Measurements from ENCODE around the gene ARGLU1. TPM values are rescaled to one million over a fixed set of nuclear protein-coding genes. Genes with fewer than 3 reads are reported as not detected.

Gene ARGLU1
- total RNA-seq, 4 donors from 2014 or later: 48.4 to 161 (median 67.5) TPM

- WGBS: 52% methylated on average over 8 of the region's 8 CpGs
- TF ChIP-seq POLR2A (IDR thresholded peaks at IDR 0.05): no peak
Observed at GRCh38 chr13:106513025-106513983, 54.6 kb downstream of the ARGLU1 start.

GRCh38 chr13:106507560-106508274, 60.2 kb downstream of the ARGLU1 start:
- Histone ChIP-seq H3K9me3 (no peaks in the 10 kb centered on the region), H3K27me3 (no peaks in the 10 kb centered on the region), H3K4me3 (no peak overlapping the region), H3K4me1 (peaks cover 1% of the 10 kb centered on the region), H3K27ac (no peak overlapping the region), H3K36me3 (no peaks in the 10 kb centered on the region)
- no peak for DNase-seq (ENCODE audit: low spot score in 2 of 2)
- WGBS: 66% methylated on average over 11 of the region's 11 CpGs
- TF ChIP-seq POLR2AphosphoS5 (IDR thresholded peaks at IDR 0.05) (no peak), CTCF (IDR thresholded peaks at IDR 0.05) (no peak), POLR2A (IDR thresholded peaks at IDR 0.05) (no peak), EP300 (IDR thresholded peaks at IDR 0.05) (no peak)

More at GRCh38 chr13:106513025-106513983, 54.6 kb downstream of the ARGLU1 start:
- Histone ChIP-seq H3K36me3 (no peaks in the 10 kb centered on the region), H3K27me3 (no peaks in the 10 kb centered on the region), H3K27ac (no peak overlapping the region), H3K4me1 (peaks cover 12% of the 10 kb centered on the region), H3K9me3 (no peaks in the 10 kb centered on the region), H3K4me3 (no peak overlapping the region)
- no peak for DNase-seq (ENCODE audit: low spot score in 2 of 2)

GRCh38 chr13:106506286-106506685, 61.7 kb downstream of the ARGLU1 start:
- H3K4me1 ChIP-seq: no peaks in the 10 kb centered on the region
- H3K36me3 ChIP-seq: no peaks in the 10 kb centered on the region
- H3K27me3 ChIP-seq: no peaks in the 10 kb centered on the region
- H3K9me3 ChIP-seq: no peaks in the 10 kb centered on the region
- no peak overlapping the region for H3K27ac ChIP-seq
- no peak for DNase-seq (ENCODE audit: low spot score in 2 of 2)
- TF ChIP-seq POLR2AphosphoS5 (IDR thresholded peaks at IDR 0.05) (no peak), EP300 (IDR thresholded peaks at IDR 0.05) (no peak), POLR2A (IDR thresholded peaks at IDR 0.05) (no peak), CTCF (IDR thresholded peaks at IDR 0.05) (no peak)
- no peak overlapping the region for H3K4me3 ChIP-seq
- WGBS: 67% methylated on average over 2 of the region's 2 CpGs

- DNase-seq (ENCODE audit: low spot score in 2 of 2): no peak
- no peak overlapping the region for H3K4me3 ChIP-seq
- TF ChIP-seq CTCF (IDR thresholded peaks at IDR 0.05): no peak
- peaks cover under 1% of the 10 kb centered on the region for H3K4me1 ChIP-seq
- H3K27me3 ChIP-seq: no peaks in the 10 kb centered on the region
- 96% methylated on average over 4 of the region's 4 CpGs for WGBS
- H3K36me3 ChIP-seq: no peaks in the 10 kb centered on the region
- no peaks in the 10 kb centered on the region for H3K9me3 ChIP-seq
- H3K27ac ChIP-seq: no peak overlapping the region
Observed at GRCh38 chr13:106505732-106506131, 62.2 kb downstream of the ARGLU1 start.

- Histone ChIP-seq H3K36me3 (no peaks in the 10 kb centered on the region), H3K9me3 (no peaks in the 10 kb centered on the region), H3K4me3 (no peak overlapping the region), H3K27me3 (no peaks in the 10 kb centered on the region), H3K27ac (no peak overlapping the region), H3K4me1 (peaks cover 3% of the 10 kb centered on the region)
- TF ChIP-seq CTCF (IDR thresholded peaks at IDR 0.05) (no peak), POLR2A (IDR thresholded peaks at IDR 0.05) (no peak), POLR2AphosphoS5 (IDR thresholded peaks at IDR 0.05) (no peak), EP300 (IDR thresholded peaks at IDR 0.05) (no peak)
- no peak for DNase-seq (ENCODE audit: low spot score in 2 of 2)
- WGBS: 89% methylated on average over 4 of the region's 4 CpGs
Observed at GRCh38 chr13:106505295-106505694, 62.6 kb downstream of the ARGLU1 start.

Measured in suprapubic skin (tissue), 4 donors.